ENCODE data around the gene UBTD1.

GRCh38 chr10:97608991-97609561 is 110.4 kb downstream of the UBTD1 start:
- no peak for TF ChIP-seq SPI1 (IDR thresholded peaks at IDR 0.05; ENCODE audit: borderline replicate concordance, insufficient read depth, low read depth, low read length)
- no peak for TF ChIP-seq SREBF2 (IDR thresholded peaks at IDR 0.05; ENCODE audit: low read length)
- TF ChIP-seq EZH2 (IDR thresholded peaks at IDR 0.05; ENCODE audit: borderline replicate concordance, control insufficient read depth, low read depth, low read length): no peak
- no peak for TF ChIP-seq CTCF (IDR thresholded peaks at IDR 0.05 in 2 of 3, conservative IDR thresholded peaks at IDR 0.05 in 1 of 3; ENCODE audit: control insufficient read depth in 2 of 3, extremely low read depth in 1 of 3, insufficient read depth in 1 of 3, low read depth in 3 of 3, low read length in 3 of 3)
- no peak for TF ChIP-seq REST (IDR thresholded peaks at IDR 0.05; ENCODE audit: low read depth, low read length)
- no peak for TF ChIP-seq SIN3A (IDR thresholded peaks at IDR 0.05; ENCODE audit: low read depth, low read length)
- TF ChIP-seq JUNB (IDR thresholded peaks at IDR 0.05): no peak
- TF ChIP-seq SMC3 (IDR thresholded peaks at IDR 0.05; ENCODE audit: borderline replicate concordance, low read length): no peak
- no peak for TF ChIP-seq STAT3 (IDR thresholded peaks at IDR 0.05; ENCODE audit: low read depth, low read length)
- TF ChIP-seq EP300 (IDR thresholded peaks at IDR 0.05; ENCODE audit: borderline replicate concordance in 1 of 2, control insufficient read depth in 1 of 2, low read depth in 2 of 2, low read length in 2 of 2): no peak

Measured in GM12878 (cell line).